ENCODE data around the gene OR5B17.
"Not testable (repeated sequence)": the region's sequence is repeated elsewhere in the genome, so short reads cannot be mapped to it uniquely, and the experiment has no call there.

OR5B17 gene

GRCh38 chr11:58358969-58359368 lies at the start of gene OR5B17:
TSS of gene OR5B17 (minus strand) at chr11:58359069. CDS start at chr11:58359069, 0 bp downstream.
- DNase-seq (ENCODE audit: low read depth in 2 of 2), result no peak
- TF ChIP-seq CTCF (IDR thresholded peaks at IDR 0.05; ENCODE audit: low read depth, low read length), result no peak
- H3K4me3 ChIP-seq (replicated peaks in 1 of 2; ENCODE audit: low read depth in 2 of 2, low read length in 2 of 2), result no peak within 1 kb of the TSS

GRCh38 chr11:58406774-58407173 lies 47.9 kb upstream of the OR5B17 start, which contains the start of gene OR5B3:
TSS of gene OR5B3 (minus strand) at chr11:58406874. CDS start at chr11:58403409, 3,465 bp downstream.
- TF ChIP-seq CTCF (IDR thresholded peaks at IDR 0.05; ENCODE audit: low read depth, low read length), result no peak
- DNase-seq (ENCODE audit: low read depth in 2 of 2), result no peak
- no peak within 1 kb of the TSS for H3K4me3 ChIP-seq (replicated peaks in 1 of 2; ENCODE audit: low read depth in 2 of 2, low read length in 2 of 2)

- H3K4me3 ChIP-seq (replicated peaks in 1 of 2; ENCODE audit: low read depth in 2 of 2, low read length in 2 of 2); DNase-seq (ENCODE audit: low read depth in 2 of 2): not testable (repeated sequence)
Observed at GRCh38 chr11:58399622-58400021, 40.8 kb upstream of the OR5B17 start.

- DNase-seq (ENCODE audit: low read depth in 2 of 2), result peak in 1 of 2 donors; percentile 81
- no peak overlapping the region for H3K4me3 ChIP-seq (replicated peaks in 1 of 2; ENCODE audit: low read depth in 2 of 2, low read length in 2 of 2)
- TF ChIP-seq CTCF (IDR thresholded peaks at IDR 0.05; ENCODE audit: low read depth, low read length), result no peak
Observed at GRCh38 chr11:58395581-58395980, 36.7 kb upstream of the OR5B17 start.

GRCh38 chr11:58394195-58394594 lies 35.3 kb upstream of the OR5B17 start:
- TF ChIP-seq CTCF (IDR thresholded peaks at IDR 0.05; ENCODE audit: low read depth, low read length), result no peak
- no peak overlapping the region for H3K4me3 ChIP-seq (replicated peaks in 1 of 2; ENCODE audit: low read depth in 2 of 2, low read length in 2 of 2)
- peak; percentile 58 to 95 for DNase-seq (ENCODE audit: low read depth in 2 of 2)

GRCh38 chr11:58392746-58393145 lies 33.9 kb upstream of the OR5B17 start:
- no peak for TF ChIP-seq CTCF (IDR thresholded peaks at IDR 0.05; ENCODE audit: low read depth, low read length)
- H3K4me3 ChIP-seq (replicated peaks in 1 of 2; ENCODE audit: low read depth in 2 of 2, low read length in 2 of 2), result no peak overlapping the region
- DNase-seq (ENCODE audit: low read depth in 2 of 2), result peak in 1 of 2 donors; percentile 3

- no peak for TF ChIP-seq CTCF (IDR thresholded peaks at IDR 0.05; ENCODE audit: low read depth, low read length)
- no peak overlapping the region for H3K4me3 ChIP-seq (replicated peaks in 1 of 2; ENCODE audit: low read depth in 2 of 2, low read length in 2 of 2)
- peak in 1 of 2 donors; percentile 59 for DNase-seq (ENCODE audit: low read depth in 2 of 2)
Observed at GRCh38 chr11:58391879-58392278, 33.0 kb upstream of the OR5B17 start.
